HUES64 (cell line): Measurements from ENCODE around the gene ZNG1A. TPM values are rescaled to one million over a fixed set of nuclear protein-coding genes. Genes with fewer than 3 reads are reported as not detected.
"Not testable (repeated sequence)": the region's sequence is repeated elsewhere in the genome, so short reads cannot be mapped to it uniquely, and the experiment has no call there.

Experiments
- H3K27ac ChIP-seq: 2 replicates; pipeline ENCODE4 v1.7.0; 2013; ENCODE audit warnings: low read depth, low read length, inconsistent platforms
- H3K27me3 ChIP-seq: 2 replicates; pipeline ENCODE4 v1.6.1; 2013; ENCODE audit warnings: mild to moderate bottlenecking, low read length; ENCODE audit not compliant: insufficient read depth
- H3K36me3 ChIP-seq: 2 replicates; pipeline ENCODE4 v1.6.1; 2013; ENCODE audit warnings: mild to moderate bottlenecking, low read length; ENCODE audit not compliant: insufficient read depth
- H3K4me1 ChIP-seq: 2 replicates; pipeline ENCODE4 v1.6.1; 2013; ENCODE audit warnings: mild to moderate bottlenecking, low read length, moderate library complexity; ENCODE audit not compliant: insufficient read depth
- H3K4me3 ChIP-seq: 2 replicates; pipeline ENCODE4 v1.5.1; 2013; ENCODE audit warnings: mild to moderate bottlenecking, low read length, moderate library complexity
- H3K9ac ChIP-seq: 2 replicates; pipeline ENCODE4 v1.6.1; 2013; ENCODE audit warnings: mild to moderate bottlenecking, low read depth, low read length
- H3K9me3 ChIP-seq: 2 replicates; pipeline ENCODE4 v1.6.1; 2013; ENCODE audit warnings: low read depth, low read length; ENCODE audit not compliant: insufficient read depth
- WGBS: fragments of 150-250, 120-280 bp; methylation state at CpG from one replicate; pipeline ENCODE4 v1.1.7; 2013; ENCODE audit warnings: missing lambda C conversion rate; 5-methylcytosine and 5-hydroxymethylcytosine counted together
- polyA plus RNA-seq, 2 experiments: library from polyadenylated mRNA; stranded (reverse); fragments of 50-300 nt; gene quantifications; one replicate each; pipeline ENCODE4 v1.2.3, GENCODE V29; 2013

Gene ZNG1A
- 48.6 TPM for polyA plus RNA-seq (2013, experiment 1 of 2)
- 47.8 TPM for polyA plus RNA-seq (2013, experiment 2 of 2)

- not testable (repeated sequence) for H3K9me3 ChIP-seq, H3K27me3 ChIP-seq, H3K36me3 ChIP-seq, H3K4me1 ChIP-seq
- 0% methylated on average over 20 of the region's 32 CpGs for WGBS
- H3K27ac ChIP-seq: peak within 1 kb of the TSS; percentile 64; the same call in 1 of the 2 replicates
- H3K4me3 ChIP-seq: peak within 1 kb of the TSS; percentile 70
- H3K9ac ChIP-seq: peak within 1 kb of the TSS; percentile 65; the same call in 1 of the 2 replicates
Measured at GRCh38 chr9:178970-179383, at the start of gene ZNG1A. TSS of gene ZNG1A (minus strand) at chr9:179056. CDS start at chr9:178969, 87 bp downstream.

GRCh38 chr9:227860-228259, 49.0 kb upstream of the ZNG1A start:
- no peak overlapping the region for H3K4me3 ChIP-seq
- H3K4me1 ChIP-seq: peaks cover 25% of the 10 kb centered on the region; the same call in 1 of the 2 replicates
- no peaks in the 10 kb centered on the region for H3K36me3 ChIP-seq
- no peaks in the 10 kb centered on the region for H3K27me3 ChIP-seq
- WGBS: 94% methylated on average over 3 of the region's 3 CpGs
- no peak overlapping the region for H3K9ac ChIP-seq
- H3K27ac ChIP-seq: no peak overlapping the region
- no peaks in the 10 kb centered on the region for H3K9me3 ChIP-seq

GRCh38 chr9:224582-225520, 46.0 kb upstream of the ZNG1A start:
- WGBS: 76% methylated on average over 3 of the region's 3 CpGs

GRCh38 chr9:224026-224425, 45.2 kb upstream of the ZNG1A start:
- H3K9ac ChIP-seq: no peak overlapping the region
- H3K27me3 ChIP-seq: no peaks in the 10 kb centered on the region
- 94% methylated on average over 4 of the region's 5 CpGs for WGBS
- no peak overlapping the region for H3K4me3 ChIP-seq
- H3K9me3 ChIP-seq: no peaks in the 10 kb centered on the region
- H3K36me3 ChIP-seq: no peaks in the 10 kb centered on the region
- peaks cover 32% of the 10 kb centered on the region for H3K4me1 ChIP-seq
- H3K27ac ChIP-seq: no peak overlapping the region

More at GRCh38 chr9:224582-225520, 46.0 kb upstream of the ZNG1A start:
- no peak overlapping the region for H3K27ac ChIP-seq
- H3K9ac ChIP-seq: no peak overlapping the region
- no peaks in the 10 kb centered on the region for H3K9me3 ChIP-seq
- no peaks in the 10 kb centered on the region for H3K27me3 ChIP-seq
- no peak overlapping the region for H3K4me3 ChIP-seq
- peaks cover 32% of the 10 kb centered on the region for H3K4me1 ChIP-seq
- H3K36me3 ChIP-seq: no peaks in the 10 kb centered on the region

GRCh38 chr9:223152-223551, 44.3 kb upstream of the ZNG1A start:
- H3K4me3 ChIP-seq: no peak overlapping the region
- H3K9ac ChIP-seq: no peak overlapping the region
- WGBS: 78% methylated on average over 3 of the region's 3 CpGs
- no peaks in the 10 kb centered on the region for H3K36me3 ChIP-seq
- H3K27me3 ChIP-seq: no peaks in the 10 kb centered on the region
- H3K27ac ChIP-seq: no peak overlapping the region
- H3K4me1 ChIP-seq: peaks cover 32% of the 10 kb centered on the region
- no peaks in the 10 kb centered on the region for H3K9me3 ChIP-seq

- H3K4me1 ChIP-seq: peaks cover 36% of the 10 kb centered on the region
- H3K27ac ChIP-seq: no peak overlapping the region; the same call in 1 of the 2 replicates
- WGBS: 70% methylated on average over 4 of the region's 6 CpGs
- peaks cover 2% of the 10 kb centered on the region; the same call in 1 of the 2 replicates for H3K27me3 ChIP-seq
- H3K9me3 ChIP-seq: no peaks in the 10 kb centered on the region
- no peak overlapping the region for H3K9ac ChIP-seq
- no peak overlapping the region; the same call in 1 of the 2 replicates for H3K4me3 ChIP-seq
- H3K36me3 ChIP-seq: no peaks in the 10 kb centered on the region
Measured at GRCh38 chr9:221989-222776, 43.3 kb upstream of the ZNG1A start.

GRCh38 chr9:219670-220365, 41.0 kb upstream of the ZNG1A start:
- WGBS: 94% methylated on average over 6 of the region's 7 CpGs
- Histone ChIP-seq H3K4me1 (peaks cover 34% of the 10 kb centered on the region), H3K27me3 (peaks cover 25% of the 10 kb centered on the region), H3K9me3 (no peaks in the 10 kb centered on the region), H3K36me3 (no peaks in the 10 kb centered on the region), H3K27ac (no peak overlapping the region), H3K4me3 (no peak overlapping the region), H3K9ac (no peak overlapping the region)

- Histone ChIP-seq H3K27me3 (peaks cover 33% of the 10 kb centered on the region), H3K4me1 (peaks cover 26% of the 10 kb centered on the region)
- H3K9me3 ChIP-seq, H3K9ac ChIP-seq, H3K36me3 ChIP-seq, H3K27ac ChIP-seq, H3K4me3 ChIP-seq: not testable (repeated sequence)
- WGBS: 94% methylated on average over 7 of the region's 7 CpGs
Measured at GRCh38 chr9:219036-219435, 40.2 kb upstream of the ZNG1A start.

- Histone ChIP-seq H3K27me3 (peaks cover 44% of the 10 kb centered on the region), H3K36me3 (no peaks in the 10 kb centered on the region), H3K9ac (no peak overlapping the region), H3K9me3 (no peaks in the 10 kb centered on the region), H3K27ac (no peak overlapping the region), H3K4me3 (no peak overlapping the region), H3K4me1 (peaks cover 17% of the 10 kb centered on the region)
- 100% methylated on average over 1 of the region's 2 CpGs for WGBS
Measured at GRCh38 chr9:217950-218349, 39.1 kb upstream of the ZNG1A start.

- no peak overlapping the region for H3K9ac ChIP-seq
- no peaks in the 10 kb centered on the region for H3K36me3 ChIP-seq
- H3K4me3 ChIP-seq: no peak overlapping the region
- H3K27ac ChIP-seq: no peak overlapping the region
- peaks cover 55% of the 10 kb centered on the region for H3K27me3 ChIP-seq
- no peaks in the 10 kb centered on the region for H3K9me3 ChIP-seq
- H3K4me1 ChIP-seq: peaks cover 9% of the 10 kb centered on the region; the same call in 1 of the 2 replicates
- WGBS: 89% methylated on average over 1 of the region's 1 CpG
Measured at GRCh38 chr9:216866-217265, 38.0 kb upstream of the ZNG1A start.
